Activated CD4-positive, alpha-beta memory T cell treated with anti-CD3 and anti-CD28 coated beads for 36 hours (primary cell): ENCODE results near the gene POLDIP3. TPM values are rescaled to one million over a fixed set of nuclear protein-coding genes. Genes with fewer than 3 reads are reported as not detected.

Experiments used
- CTCF ChIA-PET: fragments of 350-600 bp; sonication (Branson Sonifier 250); formaldehyde crosslinking; loops from one replicate; lab custom pipeline; 2021; ENCODE audit warnings: antibody characterized with exemption, inconsistent platforms; lab: Charles Lee
- POLR2A ChIA-PET: fragments of 350-600 bp; sonication (Branson Sonifier 250); formaldehyde crosslinking; loops from one replicate; lab custom pipeline; 2021; ENCODE audit warnings: antibody characterized with exemption; lab: Charles Lee
- DNase-seq: peaks from one replicate; pipeline ENCODE4 v3.0.0-alpha.2; 2020
- H3K27ac Mint-ChIP-seq: one replicate; pipeline ENCODE4 v1.8.0; 2021; ENCODE audit warnings: mixed read lengths
- H3K27me3 Mint-ChIP-seq: one replicate; pipeline ENCODE4 v1.8.0; 2021; ENCODE audit warnings: mixed read lengths
- H3K36me3 Mint-ChIP-seq: one replicate; pipeline ENCODE4 v1.8.0; 2021; ENCODE audit warnings: mixed read lengths
- H3K4me1 Mint-ChIP-seq: one replicate; pipeline ENCODE4 v1.8.0; 2021; ENCODE audit warnings: low read depth, mixed read lengths
- H3K4me3 Mint-ChIP-seq: one replicate; pipeline ENCODE4 v1.8.0; 2021; ENCODE audit warnings: mild to moderate bottlenecking, mixed read lengths
- H3K9me3 Mint-ChIP-seq: one replicate; pipeline ENCODE4 v1.8.0; 2021; ENCODE audit warnings: mixed read lengths
- intact Hi-C: fragments of 100-400 bp; cut with micrococcal nuclease; formaldehyde crosslinking; loops from one replicate; pipeline ENCODE4 v1.15.1; 2023
- total RNA-seq, 2 experiments: library from RNA; stranded (reverse); gene quantifications; one replicate each; pipeline ENCODE4 v1.2.3, GENCODE V29; 2021

POLDIP3 gene
- total RNA-seq, 2 experiments from 2014 or later: 64.6 to 75.3 TPM

GRCh38 chr22:42637555-42637954 is 22.9 kb upstream of the POLDIP3 start:
- intact Hi-C loops: no loop called here
- CTCF ChIA-PET: no interaction called here
- H3K27me3 Mint-ChIP-seq: no peaks in the 10 kb centered on the region
- no peak overlapping the region for H3K27ac Mint-ChIP-seq
- H3K4me1 Mint-ChIP-seq: peaks cover 3% of the 10 kb centered on the region
- no peak for DNase-seq
- H3K36me3 Mint-ChIP-seq: peaks cover 6% of the 10 kb centered on the region
- H3K4me3 Mint-ChIP-seq: no peak overlapping the region
- POLR2A ChIA-PET: interaction anchor here (1.7 kb wide), 1 partner anchor 22 kb away, joined by 7 read pairs; the partner anchor contains the start of gene POLDIP3
- no peaks in the 10 kb centered on the region for H3K9me3 Mint-ChIP-seq

- Mint-ChIP-seq H3K36me3 (peaks cover 9% of the 10 kb centered on the region), H3K4me3 (no peak overlapping the region), H3K27ac (no peak overlapping the region), H3K27me3 (no peaks in the 10 kb centered on the region), H3K4me1 (peaks cover 3% of the 10 kb centered on the region), H3K9me3 (no peaks in the 10 kb centered on the region)
- intact Hi-C loops: no loop called here
- CTCF ChIA-PET: no interaction called here
- DNase-seq: no peak
- POLR2A ChIA-PET: interaction anchor here (0.6 to 1.7 kb wide), 2 partner anchors 20 to 21 kb away, joined by 4 to 7 read pairs; partner anchors contain the start of gene POLDIP3
Observed at GRCh38 chr22:42636506-42636905, 21.8 kb upstream of the POLDIP3 start.

- CTCF ChIA-PET: interaction anchor here (1.0 kb wide), 1 partner anchor 14 kb away, joined by 3 read pairs; no protein-coding TSS in a partner anchor
- H3K4me1 Mint-ChIP-seq: peaks cover 3% of the 10 kb centered on the region
- no peaks in the 10 kb centered on the region for H3K9me3 Mint-ChIP-seq
- H3K27ac Mint-ChIP-seq: peak overlapping the region; percentile 56
- intact Hi-C loops: no loop called here
- H3K27me3 Mint-ChIP-seq: no peaks in the 10 kb centered on the region
- POLR2A ChIA-PET: no interaction called here
- no peak for DNase-seq
- peaks cover 9% of the 10 kb centered on the region for H3K36me3 Mint-ChIP-seq
- no peak overlapping the region for H3K4me3 Mint-ChIP-seq
Observed at GRCh38 chr22:42635531-42635930, 20.8 kb upstream of the POLDIP3 start.

GRCh38 chr22:42633013-42633412 is 18.3 kb upstream of the POLDIP3 start:
- Mint-ChIP-seq H3K9me3 (no peaks in the 10 kb centered on the region), H3K4me3 (no peak overlapping the region), H3K27me3 (no peaks in the 10 kb centered on the region), H3K4me1 (peaks cover 3% of the 10 kb centered on the region), H3K27ac (no peak overlapping the region), H3K36me3 (peaks cover 15% of the 10 kb centered on the region)
- no peak for DNase-seq
- CTCF ChIA-PET: no interaction called here
- intact Hi-C loops: no loop called here
- POLR2A ChIA-PET: no interaction called here

GRCh38 chr22:42632096-42632495 is 17.4 kb upstream of the POLDIP3 start:
- no peaks in the 10 kb centered on the region for H3K27me3 Mint-ChIP-seq
- POLR2A ChIA-PET: no interaction called here
- CTCF ChIA-PET: no interaction called here
- intact Hi-C loops: no loop called here
- DNase-seq: no peak
- no peak overlapping the region for H3K4me3 Mint-ChIP-seq
- peaks cover 18% of the 10 kb centered on the region for H3K36me3 Mint-ChIP-seq
- peaks cover 3% of the 10 kb centered on the region for H3K4me1 Mint-ChIP-seq
- H3K27ac Mint-ChIP-seq: no peak overlapping the region
- H3K9me3 Mint-ChIP-seq: no peaks in the 10 kb centered on the region

- CTCF ChIA-PET: interaction anchor here (1.0 kb wide), 1 partner anchor 10 kb away, joined by 3 read pairs; no protein-coding TSS in a partner anchor
- peaks cover 3% of the 10 kb centered on the region for H3K4me1 Mint-ChIP-seq
Observed at GRCh38 chr22:42630901-42631602, 16.4 kb upstream of the POLDIP3 start.

GRCh38 chr22:42630211-42630610 is 15.5 kb upstream of the POLDIP3 start:
- H3K4me1 Mint-ChIP-seq: no peaks in the 10 kb centered on the region
- intact Hi-C loops: no loop called here
- ChIA-PET POLR2A (no interaction called here), CTCF (no interaction called here)
- H3K4me3 Mint-ChIP-seq: no peak overlapping the region
- no peaks in the 10 kb centered on the region for H3K9me3 Mint-ChIP-seq
- DNase-seq: no peak
- H3K27ac Mint-ChIP-seq: no peak overlapping the region
- H3K27me3 Mint-ChIP-seq: no peaks in the 10 kb centered on the region
- peaks cover 25% of the 10 kb centered on the region for H3K36me3 Mint-ChIP-seq

More at GRCh38 chr22:42630901-42631602, 16.4 kb upstream of the POLDIP3 start:
- POLR2A ChIA-PET: no interaction called here
- no peak overlapping the region for H3K27ac Mint-ChIP-seq
- no peaks in the 10 kb centered on the region for H3K9me3 Mint-ChIP-seq
- H3K4me3 Mint-ChIP-seq: no peak overlapping the region
- H3K36me3 Mint-ChIP-seq: peaks cover 24% of the 10 kb centered on the region
- no peaks in the 10 kb centered on the region for H3K27me3 Mint-ChIP-seq
- intact Hi-C loops: no loop called here
- DNase-seq: no peak

GRCh38 chr22:42627981-42628380 is 13.3 kb upstream of the POLDIP3 start:
- POLR2A ChIA-PET: no interaction called here
- no peak overlapping the region for H3K27ac Mint-ChIP-seq
- CTCF ChIA-PET: no interaction called here
- intact Hi-C loops: no loop called here
- H3K27me3 Mint-ChIP-seq: no peaks in the 10 kb centered on the region
- H3K36me3 Mint-ChIP-seq: peaks cover 23% of the 10 kb centered on the region
- no peaks in the 10 kb centered on the region for H3K9me3 Mint-ChIP-seq
- H3K4me1 Mint-ChIP-seq: no peaks in the 10 kb centered on the region
- DNase-seq: no peak
- H3K4me3 Mint-ChIP-seq: no peak overlapping the region

GRCh38 chr22:42626951-42627625 is 12.4 kb upstream of the POLDIP3 start:
- H3K36me3 Mint-ChIP-seq: peaks cover 18% of the 10 kb centered on the region
- H3K27me3 Mint-ChIP-seq: no peaks in the 10 kb centered on the region
- intact Hi-C loops: no loop called here
- CTCF ChIA-PET: interaction anchor here (1.0 kb wide), 1 partner anchor 12 kb away, joined by 3 read pairs; the partner anchor contains the start of gene POLDIP3
- H3K4me3 Mint-ChIP-seq: no peak overlapping the region
- H3K27ac Mint-ChIP-seq: no peak overlapping the region
- no peaks in the 10 kb centered on the region for H3K4me1 Mint-ChIP-seq
- DNase-seq: no peak
- POLR2A ChIA-PET: interaction anchor here (2.0 kb wide), 1 partner anchor 12 kb away, joined by 11 read pairs; the partner anchor contains the start of gene POLDIP3
- H3K9me3 Mint-ChIP-seq: no peaks in the 10 kb centered on the region

GRCh38 chr22:42626431-42626830 is 11.7 kb upstream of the POLDIP3 start:
- H3K27ac Mint-ChIP-seq: no peak overlapping the region
- intact Hi-C loops: no loop called here
- ChIA-PET POLR2A (interaction anchor here (2.0 kb wide), 1 partner anchor 11 kb away, joined by 11 read pairs; the partner anchor contains the start of gene POLDIP3), CTCF (interaction anchor here (1.0 kb wide), 1 partner anchor 11 kb away, joined by 3 read pairs; the partner anchor contains the start of gene POLDIP3)
- H3K27me3 Mint-ChIP-seq: no peaks in the 10 kb centered on the region
- DNase-seq: no peak
- H3K4me1 Mint-ChIP-seq: no peaks in the 10 kb centered on the region
- H3K4me3 Mint-ChIP-seq: no peak overlapping the region
- H3K36me3 Mint-ChIP-seq: peaks cover 18% of the 10 kb centered on the region
- H3K9me3 Mint-ChIP-seq: no peaks in the 10 kb centered on the region

- Mint-ChIP-seq H3K36me3 (peaks cover 18% of the 10 kb centered on the region), H3K9me3 (no peaks in the 10 kb centered on the region), H3K4me1 (no peaks in the 10 kb centered on the region), H3K4me3 (no peak overlapping the region), H3K27ac (no peak overlapping the region), H3K27me3 (no peaks in the 10 kb centered on the region)
- ChIA-PET POLR2A (interaction anchor here (2.0 kb wide), 1 partner anchor 10 kb away, joined by 11 read pairs; the partner anchor contains the start of gene POLDIP3), CTCF (no interaction called here)
- intact Hi-C loops: no loop called here
- no peak for DNase-seq
Observed at GRCh38 chr22:42625416-42625815, 10.7 kb upstream of the POLDIP3 start.

- H3K27ac Mint-ChIP-seq: no peak overlapping the region
- H3K4me1 Mint-ChIP-seq: no peaks in the 10 kb centered on the region
- H3K9me3 Mint-ChIP-seq: no peaks in the 10 kb centered on the region
- ChIA-PET POLR2A (interaction anchor here (1.7 kb wide), 1 partner anchor 9 kb away, joined by 8 read pairs; no protein-coding TSS in a partner anchor), CTCF (no interaction called here)
- H3K4me3 Mint-ChIP-seq: no peak overlapping the region
- intact Hi-C loops: no loop called here
- DNase-seq: no peak
- peaks cover 18% of the 10 kb centered on the region for H3K36me3 Mint-ChIP-seq
- no peaks in the 10 kb centered on the region for H3K27me3 Mint-ChIP-seq
Observed at GRCh38 chr22:42624551-42625106, 9.9 kb upstream of the POLDIP3 start.
